Activated T-helper 1 cell treated with anti-CD3 and anti-CD28 coated beads, Interleukin-2, amount 50 U/mL, for 16 hours (primary cell): ENCODE measurements around the gene DNM3.

Experiments used
- DNase-seq, 2 donors: peaks; one replicate each; pipeline ENCODE4 v3.0.0-alpha.2; 2020; ENCODE audit warnings: low read depth in 1 of 2, low spot score in 1 of 2

The DNM3 gene

GRCh38 chr1:171916315-171916771 lies 75.0 kb downstream of the DNM3 start:
- DNase-seq: no peak

DNA sequence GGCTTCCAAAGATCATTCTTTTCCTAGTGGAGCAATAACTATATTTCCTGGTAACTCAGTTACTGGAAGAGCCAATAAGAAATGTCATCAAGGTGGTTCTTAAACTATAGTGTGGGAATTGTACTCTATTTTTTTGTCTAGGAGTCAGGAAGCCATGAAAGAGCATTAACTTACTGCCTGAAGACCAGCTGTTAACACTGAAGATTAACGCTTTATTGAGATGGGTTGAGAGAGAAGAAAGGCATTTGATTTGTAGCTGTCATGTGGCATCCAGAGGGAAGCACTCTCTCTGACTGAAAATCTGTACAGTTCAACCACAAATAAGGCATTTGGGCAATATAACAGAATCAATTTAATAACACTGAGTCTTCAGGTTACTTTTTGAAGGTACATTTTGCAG lies 76.0 kb downstream of the DNM3 start:
- no peak for DNase-seq

- DNase-seq: no peak
These were observed 78.9 kb downstream of the DNM3 start for GRCh38 chr1:171919891-171920887.

DNA sequence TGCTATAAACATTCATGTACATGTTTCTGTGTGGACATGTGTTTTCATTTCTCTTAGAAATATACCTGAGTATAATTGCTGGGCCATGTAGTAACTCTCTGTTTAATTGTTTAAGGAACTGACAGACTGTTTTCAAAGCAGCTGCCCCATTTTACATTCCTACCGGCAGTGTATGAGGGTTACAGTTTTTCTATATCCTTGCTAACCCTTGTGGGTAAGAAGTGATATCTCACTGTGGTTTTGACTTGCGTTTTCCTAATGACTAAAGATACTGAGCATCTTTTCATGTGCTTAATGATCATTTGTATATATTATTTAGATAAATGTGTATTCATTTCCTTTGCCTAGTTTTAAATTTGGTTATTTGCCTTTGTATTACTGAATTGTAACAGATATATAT lies 81.7 kb downstream of the DNM3 start:
- no peak for DNase-seq

DNA sequence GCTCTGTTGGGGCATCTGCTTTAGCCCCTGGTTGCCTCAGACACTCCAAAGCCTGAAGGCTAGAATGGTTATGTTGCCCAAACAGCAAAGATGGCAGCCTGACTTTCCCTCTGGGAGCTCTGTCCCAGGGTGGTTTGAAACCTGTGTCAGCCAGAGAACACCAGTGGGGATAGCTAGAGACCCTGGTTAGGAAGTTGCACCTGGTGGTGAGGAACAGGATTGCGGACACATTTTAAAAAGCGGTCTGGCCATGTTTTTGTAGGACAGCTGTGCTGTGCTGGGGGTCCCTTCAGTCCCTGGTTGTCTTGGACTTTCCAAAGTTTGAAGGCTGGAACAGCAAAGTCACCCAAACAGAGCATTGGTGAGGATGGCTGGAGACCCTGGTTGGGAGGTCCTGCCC lies 87.8 kb downstream of the DNM3 start:
- DNase-seq: no peak

GRCh38 chr1:171931752-171932151 lies 90.5 kb downstream of the DNM3 start:
- DNase-seq: no peak

DNA sequence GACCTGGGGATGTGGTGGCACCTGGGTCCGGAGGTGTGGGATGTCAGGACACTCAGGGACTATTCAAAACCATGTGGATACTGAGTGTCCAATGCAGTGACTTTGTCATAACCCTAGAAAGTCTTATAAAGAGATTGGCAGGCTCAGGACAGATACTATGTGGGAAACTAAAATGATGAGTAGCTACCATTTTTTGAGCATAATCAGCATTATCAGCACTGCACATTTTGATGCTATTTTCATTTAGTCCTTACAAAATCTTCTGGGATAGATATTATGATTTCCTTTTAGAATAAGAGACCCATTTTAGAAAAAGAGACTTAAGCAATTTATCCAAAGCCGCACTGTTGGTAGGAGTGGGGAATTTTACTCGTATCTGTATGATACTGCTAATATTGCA lies 93.4 kb downstream of the DNM3 start:
- DNase-seq: no peak

- no peak for DNase-seq
These were observed 93.8 kb downstream of the DNM3 start for GRCh38 chr1:171935086-171935485.

- no peak for DNase-seq
These were observed 94.4 kb downstream of the DNM3 start for GRCh38 chr1:171935664-171936063.

DNA sequence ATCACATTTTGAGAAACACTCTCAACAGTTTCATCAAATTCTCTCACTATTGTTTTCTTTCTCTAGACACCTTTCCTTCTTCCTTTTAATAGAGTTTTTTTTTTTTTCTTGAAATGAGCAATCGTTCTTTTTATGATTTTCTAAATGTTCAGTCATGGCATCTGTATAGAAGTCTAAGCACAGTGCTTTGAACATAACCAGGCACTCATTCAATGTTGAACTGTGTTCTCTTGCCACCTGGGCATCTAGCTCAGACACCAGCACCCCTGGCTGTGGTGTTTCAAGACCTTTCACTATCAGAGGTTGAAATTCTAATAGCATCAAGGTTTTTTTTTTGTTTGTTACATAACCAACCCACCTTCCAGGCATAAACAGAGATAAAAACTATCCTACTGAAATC lies 96.6 kb downstream of the DNM3 start:
- no peak for DNase-seq

DNA sequence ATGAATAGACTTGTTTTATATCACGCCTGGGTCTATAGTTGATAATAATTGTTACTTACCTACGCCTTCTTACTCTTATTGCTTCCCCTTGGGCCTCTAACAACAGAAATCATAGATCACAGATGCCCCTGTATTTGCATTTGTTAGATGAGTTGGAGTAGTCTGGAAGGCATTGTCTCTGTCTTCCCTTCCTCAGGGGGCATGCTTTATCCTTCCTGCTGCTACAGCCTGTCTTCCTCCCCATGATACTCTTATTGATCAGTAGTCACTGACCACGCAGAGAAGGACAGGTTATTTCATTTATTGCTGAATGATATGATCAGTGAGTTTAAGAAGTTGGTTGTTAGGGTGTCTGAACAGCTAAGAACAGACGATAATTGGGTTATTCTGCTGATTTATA lies 98.4 kb downstream of the DNM3 start:
- DNase-seq: no peak

DNA sequence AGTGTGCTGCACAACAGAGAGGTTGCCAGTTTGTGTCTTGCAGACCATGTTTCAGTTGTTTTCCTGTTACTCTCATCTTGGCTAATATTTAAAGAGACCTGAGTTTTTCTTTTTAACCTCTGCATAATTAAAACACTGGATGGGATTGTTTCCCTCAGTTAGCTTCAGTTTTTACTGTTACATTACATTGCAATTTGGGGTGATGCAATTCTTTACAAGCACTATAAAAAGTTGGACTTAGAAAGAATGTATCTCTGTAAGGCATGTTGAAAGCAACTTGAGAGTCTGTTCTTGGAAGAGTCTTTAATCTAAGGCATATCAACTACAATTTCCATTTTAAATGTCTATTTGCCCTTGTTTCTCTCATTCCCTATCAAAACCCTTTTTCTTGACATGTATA lies 99.1 kb downstream of the DNM3 start:
- no peak for DNase-seq

GRCh38 chr1:171941920-171942319 lies 100.6 kb downstream of the DNM3 start:
- DNase-seq: no peak

GRCh38 chr1:171943973-171944561 lies 102.8 kb downstream of the DNM3 start:
- DNase-seq: no peak

GRCh38 chr1:171948511-171948910 lies 107.2 kb downstream of the DNM3 start:
- DNase-seq: no peak

- DNase-seq: no peak
These were observed 108.0 kb downstream of the DNM3 start for GRCh38 chr1:171949316-171949715.

DNA sequence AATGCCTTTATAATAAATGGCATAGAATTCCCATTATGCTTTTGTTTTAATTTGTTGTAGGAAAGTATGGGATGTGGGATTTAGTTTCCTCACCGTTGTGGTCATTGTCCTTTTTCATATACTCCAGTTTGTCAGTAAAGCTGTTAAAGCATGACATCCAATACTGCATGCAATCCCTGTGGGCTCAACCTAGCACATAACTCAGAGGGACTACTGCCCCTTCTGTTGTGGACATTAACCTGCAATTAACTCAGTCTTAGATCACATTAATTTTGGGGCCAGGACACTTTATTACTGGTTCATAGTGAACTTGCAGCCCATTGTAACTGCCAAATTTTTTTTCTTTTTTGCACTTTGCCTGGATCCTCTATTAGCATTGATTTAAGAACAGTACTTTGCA lies 112.5 kb downstream of the DNM3 start:
- no peak for DNase-seq

- DNase-seq: no peak
These were observed 113.1 kb downstream of the DNM3 start for GRCh38 chr1:171954361-171954760.

GRCh38 chr1:171961861-171962260 lies 120.6 kb downstream of the DNM3 start:
- DNase-seq: no peak

DNA sequence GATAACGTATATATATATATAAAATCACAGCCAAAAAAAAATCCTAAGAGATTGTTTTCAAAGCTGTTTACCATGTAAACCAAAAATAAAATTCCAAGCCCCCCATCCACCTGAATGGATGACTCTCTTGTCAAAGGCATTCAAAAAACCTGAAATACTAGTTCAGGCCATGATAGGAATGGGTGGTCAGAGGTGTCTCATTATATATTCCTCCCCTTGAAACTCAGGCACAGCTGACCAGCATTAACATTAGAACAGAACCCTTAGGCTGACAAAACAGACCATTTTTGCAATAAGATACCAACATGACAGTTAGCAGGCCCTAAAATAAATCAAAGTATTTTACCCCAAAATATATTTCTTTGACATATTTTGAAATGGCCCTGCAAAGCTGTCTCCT lies 122.5 kb downstream of the DNM3 start:
- no peak for DNase-seq

DNA sequence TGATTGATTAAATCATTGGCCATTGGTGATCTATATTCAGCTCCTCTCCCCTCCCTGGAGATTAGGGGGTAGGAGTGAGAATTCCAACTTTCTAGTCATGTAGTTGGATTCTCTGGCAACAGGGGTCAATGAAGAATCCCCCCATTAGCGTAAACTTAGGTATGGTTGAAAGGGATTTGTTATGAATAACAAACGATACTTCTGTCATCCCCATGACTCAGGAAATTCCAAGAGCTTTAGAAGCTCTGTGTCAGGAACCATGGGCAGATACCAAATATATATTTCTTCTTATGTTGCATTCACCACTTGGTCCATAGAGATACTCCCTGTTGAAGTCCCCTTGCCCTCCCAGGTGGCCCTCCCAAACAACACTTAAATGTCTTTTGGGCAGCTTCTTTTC lies 124.5 kb downstream of the DNM3 start:
- no peak for DNase-seq

GRCh38 chr1:171966426-171967220 lies 125.3 kb downstream of the DNM3 start:
- DNase-seq: no peak
